Epidermal melanocyte (primary cell): ENCODE measurements around the gene CPED1.
"Not testable (repeated sequence)": the region's sequence is repeated elsewhere in the genome, so short reads cannot be mapped to it uniquely, and the experiment has no call there.

Experiments used
- DNase-seq: peaks from one replicate; pipeline ENCODE4 v3.0.0; 2011; ENCODE audit warnings: low spot score; ENCODE audit not compliant: insufficient read length

The CPED1 gene

DNA sequence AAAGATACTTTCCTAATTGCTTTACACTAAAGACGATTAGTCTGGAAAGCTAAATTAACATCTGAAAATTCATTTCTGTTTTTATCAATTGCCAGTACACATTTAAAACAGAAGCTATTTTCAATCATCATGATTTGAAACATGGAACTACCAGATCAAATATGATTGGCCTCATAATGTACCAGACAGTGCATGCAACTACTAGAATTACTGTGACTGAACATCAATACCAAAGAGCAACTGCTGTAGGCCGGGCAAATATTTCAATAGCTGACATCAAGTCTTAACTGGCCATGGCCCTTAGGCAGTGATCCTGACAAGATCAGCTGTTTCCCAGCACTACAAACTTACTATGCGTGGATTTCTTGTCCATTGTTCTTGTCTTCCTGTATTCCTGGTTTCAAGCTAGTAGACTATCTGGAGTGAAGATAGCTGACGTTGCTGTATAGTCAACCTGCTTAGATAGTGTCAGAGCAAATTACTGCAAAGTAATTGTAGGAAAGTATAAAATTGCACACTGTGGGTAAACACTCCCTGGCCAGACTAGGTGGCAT lies 318.6 kb downstream of the CPED1 start:
- DNase-seq: no peak

- DNase-seq: no peak
Observed at GRCh38 chr7:121313220-121313792, 324.8 kb downstream of the CPED1 start.

DNA sequence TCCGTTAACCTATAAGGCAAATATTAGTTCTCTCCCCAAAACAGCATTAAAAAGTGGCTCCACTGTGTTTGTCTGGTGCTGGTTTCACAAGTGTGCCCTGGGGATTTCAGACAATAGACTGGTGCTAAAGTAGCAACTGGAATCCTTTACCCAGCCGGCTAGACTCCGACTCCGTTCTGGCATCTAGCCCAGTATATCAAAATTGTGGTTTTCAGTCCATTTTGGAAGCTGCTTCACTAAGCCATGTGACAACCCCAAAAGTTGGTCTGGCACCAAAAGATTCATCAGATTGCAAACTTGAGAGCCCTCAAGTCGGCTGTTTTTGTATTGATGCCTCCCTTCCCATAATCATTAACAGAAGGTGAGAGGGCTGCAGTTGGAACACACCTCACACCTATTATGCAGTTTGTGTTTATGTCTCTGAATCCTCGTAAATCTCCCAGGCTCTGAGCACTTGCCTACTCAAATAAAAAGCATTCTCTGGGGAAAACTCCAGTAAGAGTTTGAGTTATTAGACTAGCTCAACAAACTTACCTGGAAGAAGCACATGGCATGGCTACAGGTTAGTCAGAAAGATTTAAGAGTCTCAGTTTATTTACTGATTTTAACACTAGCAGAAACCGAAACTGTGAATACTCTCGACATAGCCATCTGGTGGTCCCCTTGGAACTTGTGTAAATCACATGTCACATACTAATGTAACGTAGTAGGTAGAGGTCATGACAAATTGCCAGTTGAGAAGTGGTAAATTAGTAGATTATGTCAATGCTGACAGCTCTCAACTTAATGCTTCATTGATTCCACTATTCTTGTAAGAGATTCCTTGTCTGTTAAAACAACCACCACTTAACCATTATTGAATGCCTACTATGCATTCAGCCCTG lies 325.5 kb downstream of the CPED1 start:
- DNase-seq: no peak

GRCh38 chr7:121315170-121315569 lies 326.7 kb downstream of the CPED1 start:
- DNase-seq: not testable (repeated sequence)

DNA sequence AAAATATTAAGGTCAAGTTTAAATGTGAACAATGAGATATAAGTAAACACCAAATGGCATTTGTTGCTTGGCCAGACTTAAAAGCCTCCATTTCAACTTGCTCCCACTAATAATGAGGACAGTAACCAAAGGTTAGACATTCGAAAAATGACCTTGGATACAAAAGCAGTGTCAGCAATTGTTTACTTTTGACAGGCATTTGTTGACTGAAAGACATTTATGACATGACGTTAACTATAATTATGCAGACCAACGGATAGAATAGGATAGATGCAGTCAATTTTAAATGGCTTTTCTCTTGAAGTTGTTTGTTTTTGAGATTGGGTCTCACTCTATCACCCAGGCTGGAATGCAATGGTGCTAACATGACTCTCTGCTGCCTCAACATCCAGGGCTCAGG lies 333.9 kb downstream of the CPED1 start:
- DNase-seq: no peak

DNA sequence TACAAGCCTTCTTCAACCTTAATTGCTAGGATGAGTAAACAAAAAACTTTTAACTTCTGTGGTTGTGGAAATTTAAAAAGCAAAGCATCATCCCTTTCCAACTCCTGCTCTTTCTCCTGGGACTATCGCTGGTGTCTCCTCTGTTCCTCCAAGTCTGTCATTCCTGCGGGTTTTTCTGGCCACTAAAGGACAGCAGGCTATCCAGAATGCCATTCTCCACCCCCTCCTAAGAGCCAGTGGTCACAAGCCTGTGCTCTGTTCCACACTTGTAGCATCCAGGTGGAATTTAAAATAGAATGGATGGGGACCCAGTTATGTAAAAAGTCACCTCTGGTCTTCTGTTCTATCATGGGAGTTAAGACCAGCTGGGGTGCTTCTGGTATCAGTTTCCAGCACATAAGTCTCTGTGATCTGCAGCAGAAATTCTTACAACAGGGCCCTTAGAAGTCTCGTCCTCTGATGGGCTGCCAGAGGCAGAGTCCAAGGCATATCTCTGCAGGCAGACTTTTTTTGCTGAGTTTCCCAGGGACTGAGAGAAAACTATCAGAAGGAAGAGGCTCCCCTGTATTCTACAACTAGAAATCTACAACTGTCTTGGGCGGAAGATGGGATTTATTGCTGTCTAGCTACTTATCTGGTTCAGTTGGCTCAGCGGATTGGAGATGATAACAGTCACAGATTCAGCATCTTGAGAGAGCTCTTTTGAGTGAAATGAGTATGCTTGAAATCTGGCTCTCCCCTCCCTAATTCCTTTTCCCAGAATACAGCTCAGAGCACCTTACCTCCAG lies 335.2 kb downstream of the CPED1 start:
- no peak for DNase-seq

DNA sequence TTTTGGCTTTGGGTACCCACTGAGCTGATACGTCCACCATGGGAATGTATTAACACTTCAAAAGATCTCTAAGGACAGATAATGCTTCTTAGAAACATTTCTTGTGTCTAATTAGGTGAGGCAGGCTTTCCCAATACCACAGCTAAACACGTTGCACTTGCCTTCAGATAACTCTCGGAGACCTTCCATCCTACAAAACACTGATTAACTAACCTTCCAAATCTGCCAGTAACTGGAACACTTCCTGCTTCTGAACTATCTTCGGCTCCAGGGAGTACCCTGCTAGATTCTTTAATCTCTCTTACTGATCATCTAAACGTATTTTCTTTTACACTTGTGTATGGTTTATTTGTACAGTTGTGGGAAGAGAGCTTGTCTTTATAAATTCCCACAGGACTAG lies 339.2 kb downstream of the CPED1 start:
- no peak for DNase-seq

DNA sequence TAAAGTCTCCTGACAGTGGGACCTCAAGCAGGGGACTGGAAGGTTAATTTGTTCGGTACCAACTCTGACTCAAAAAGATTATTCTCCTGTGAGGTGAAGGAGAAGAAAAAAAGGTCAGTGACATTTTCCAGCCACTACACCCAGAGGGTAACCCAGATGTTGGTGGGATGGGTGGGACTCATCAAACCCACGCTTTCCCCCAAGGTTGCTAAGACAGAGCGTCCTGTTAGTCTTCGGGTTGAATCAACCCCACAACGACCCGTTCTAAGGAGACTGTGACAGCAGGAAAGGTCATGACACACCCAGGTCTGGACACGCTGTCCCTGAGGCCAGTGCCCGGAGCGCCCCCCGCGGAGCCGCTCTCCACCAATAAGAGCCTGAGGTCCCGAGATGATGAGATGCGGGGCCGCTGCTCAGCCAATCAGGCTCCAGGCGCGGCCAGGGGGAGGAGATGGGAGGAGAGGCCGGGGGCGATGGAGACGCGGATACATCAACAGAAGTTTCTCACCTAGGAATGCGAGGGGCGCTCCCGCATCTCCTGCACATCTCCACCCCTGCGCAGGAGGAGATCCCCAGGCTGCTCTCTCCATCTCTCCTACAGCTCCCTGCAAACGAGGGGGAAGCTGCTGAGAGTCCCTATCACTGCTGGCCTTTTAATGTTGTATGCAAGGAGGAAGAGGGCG lies 340.1 kb downstream of the CPED1 start, which contains the start of gene WNT16:
Gene WNT16 (plus strand): TSS at position 493 of the 683 bp plus-strand sequence. CDS start 293 bp downstream, outside the sequence.
- peak; percentile 31 for DNase-seq

GRCh38 chr7:121329191-121330052 lies 340.9 kb downstream of the CPED1 start:
- no peak for DNase-seq

GRCh38 chr7:121330053-121330833 lies 341.7 kb downstream of the CPED1 start:
- DNase-seq: no peak

DNA sequence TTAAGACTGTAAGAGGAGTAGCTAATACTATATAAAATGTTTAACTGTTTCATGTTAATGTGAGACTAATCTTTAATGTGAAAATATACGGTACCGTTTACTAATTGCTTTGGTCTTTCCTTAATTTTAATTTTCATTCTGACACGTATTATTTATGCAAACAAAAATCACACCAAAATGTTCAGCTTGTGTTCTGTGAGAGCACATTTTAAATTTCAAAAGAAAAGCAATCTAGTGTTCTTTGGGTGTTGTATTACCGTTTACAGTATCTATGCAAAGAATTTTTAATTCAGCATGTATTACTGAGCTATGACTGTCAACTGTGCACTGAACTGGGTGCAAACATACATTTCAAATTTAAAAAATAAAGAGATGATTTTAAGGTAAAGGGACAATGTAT lies 342.5 kb downstream of the CPED1 start:
- no peak for DNase-seq

DNA sequence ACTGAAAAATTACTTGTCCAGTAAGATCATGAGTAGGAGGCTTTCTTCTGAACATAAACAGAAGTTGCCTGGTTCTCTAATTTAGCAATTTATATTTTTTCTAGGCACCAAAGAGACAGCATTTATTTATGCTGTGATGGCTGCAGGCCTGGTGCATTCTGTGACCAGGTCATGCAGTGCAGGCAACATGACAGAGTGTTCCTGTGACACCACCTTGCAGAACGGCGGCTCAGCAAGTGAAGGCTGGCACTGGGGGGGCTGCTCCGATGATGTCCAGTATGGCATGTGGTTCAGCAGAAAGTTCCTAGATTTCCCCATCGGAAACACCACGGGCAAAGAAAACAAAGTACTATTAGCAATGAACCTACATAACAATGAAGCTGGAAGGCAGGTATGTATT lies 343.1 kb downstream of the CPED1 start:
- no peak for DNase-seq

DNA sequence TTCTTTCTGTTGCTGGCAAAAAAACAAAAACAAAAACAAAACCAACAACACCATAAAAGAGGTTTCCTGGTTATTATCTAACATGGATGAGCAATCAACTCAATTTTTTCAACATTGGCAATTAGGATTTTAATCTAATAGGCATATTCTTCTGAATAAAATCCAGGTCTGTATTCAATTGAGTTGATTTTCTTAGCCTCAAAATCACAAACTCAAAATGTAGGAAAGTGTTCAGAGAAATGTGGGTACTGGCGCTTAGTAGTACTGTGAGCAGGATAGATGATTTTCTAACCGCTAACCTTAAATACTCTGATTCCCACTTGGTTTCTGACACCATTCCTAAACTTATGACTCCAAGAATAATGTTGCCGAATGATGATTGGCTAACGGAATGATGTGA lies 345.9 kb downstream of the CPED1 start:
- DNase-seq: no peak

- DNase-seq: no peak
Observed at GRCh38 chr7:121334875-121335648, 346.6 kb downstream of the CPED1 start.

GRCh38 chr7:121336579-121336978 lies 348.1 kb downstream of the CPED1 start:
- DNase-seq: no peak

DNA sequence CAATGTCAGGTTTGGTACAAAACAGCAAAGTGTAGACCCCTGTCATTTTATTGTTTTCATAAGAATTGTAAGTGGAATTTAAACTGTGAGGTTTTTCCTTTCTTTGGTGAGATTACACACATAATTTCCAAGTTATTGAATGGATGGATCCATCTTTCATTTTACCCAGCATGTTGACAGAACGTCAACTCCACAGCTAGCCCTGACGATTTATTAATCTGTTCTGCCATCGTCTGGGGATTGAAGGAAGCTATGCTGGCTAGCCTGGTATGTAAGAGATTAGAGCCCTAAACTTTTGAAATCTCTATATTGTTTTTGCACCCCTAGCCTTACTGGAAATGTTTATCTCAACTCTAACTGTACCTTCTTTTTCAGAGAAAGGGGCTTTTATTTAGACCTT lies 348.9 kb downstream of the CPED1 start:
- no peak for DNase-seq

- DNase-seq: no peak
Observed at GRCh38 chr7:121339082-121339481, 350.6 kb downstream of the CPED1 start.

DNA sequence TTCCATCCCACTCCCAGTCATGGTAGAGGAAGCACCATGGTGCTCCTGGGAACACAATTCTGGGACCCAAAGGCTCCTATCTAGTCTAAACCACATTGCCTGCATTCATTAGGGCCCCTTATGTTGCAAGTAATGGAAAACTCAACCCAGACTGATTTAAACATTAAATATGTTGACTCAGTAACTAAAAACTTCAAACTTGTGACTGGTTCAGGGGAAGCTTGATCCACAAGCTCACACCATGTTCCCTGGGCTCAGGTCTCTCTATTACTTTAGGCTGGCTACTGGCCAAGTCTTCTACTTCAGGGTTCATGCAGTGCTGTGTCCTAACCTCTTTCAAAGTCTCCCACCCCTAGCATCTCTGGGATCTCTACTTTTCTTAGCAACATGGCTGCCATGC lies 353.4 kb downstream of the CPED1 start:
- no peak for DNase-seq

GRCh38 chr7:121342631-121343030 lies 354.1 kb downstream of the CPED1 start:
- DNase-seq: no peak
